Osteoblast (primary cell): ENCODE results near the gene ZNG1C. TPM values are rescaled to one million over a fixed set of nuclear protein-coding genes. Genes with fewer than 3 reads are reported as not detected.
"Not testable (repeated sequence)": the region's sequence is repeated elsewhere in the genome, so short reads cannot be mapped to it uniquely, and the experiment has no call there.

Experiments
- DNase-seq: peaks from one replicate; pipeline ENCODE4 v3.0.0; 2011; ENCODE audit warnings: low spot score, mixed read lengths; ENCODE audit not compliant: insufficient read length; ENCODE audit errors: missing footprints
- H2AFZ ChIP-seq: 2 replicates; pipeline ENCODE4 v1.6.0; 2011; ENCODE audit warnings: mild to moderate bottlenecking, low read length
- H3K27ac ChIP-seq: 2 replicates; pipeline ENCODE4 v1.5.1; 2011; ENCODE audit warnings: mild to moderate bottlenecking, low read depth, low read length, moderate library complexity
- H3K27me3 ChIP-seq: 2 replicates; pipeline ENCODE4 v1.6.0; 2012; ENCODE audit warnings: mild to moderate bottlenecking, control low read depth, inconsistent platforms, low read length, moderate library complexity; ENCODE audit not compliant: insufficient read depth
- H3K36me3 ChIP-seq: 2 replicates; pipeline ENCODE4 v1.5.1; 2011; ENCODE audit warnings: mild to moderate bottlenecking, low read length, control low read depth, moderate library complexity; ENCODE audit not compliant: insufficient read depth
- H3K4me1 ChIP-seq: 2 replicates; pipeline ENCODE4 v1.5.1; 2011; ENCODE audit warnings: mild to moderate bottlenecking, low read length, control low read depth, moderate library complexity; ENCODE audit not compliant: insufficient read depth
- H3K4me2 ChIP-seq: 2 replicates; pipeline ENCODE4 v1.6.0; 2011; ENCODE audit warnings: mild to moderate bottlenecking, low read length; ENCODE audit not compliant: insufficient read depth
- H3K4me3 ChIP-seq: fragments of 200-600 bp; sonication (generic); 3 replicates; pipeline ENCODE4 v1.5.1; 2012; ENCODE audit warnings: mild to moderate bottlenecking, low read length, inconsistent platforms; ENCODE audit not compliant: insufficient read depth
- H3K79me2 ChIP-seq: 2 replicates; pipeline ENCODE4 v1.6.0; 2012; ENCODE audit warnings: mild to moderate bottlenecking, low read length, control low read depth, inconsistent platforms; ENCODE audit not compliant: insufficient read depth
- H3K9me3 ChIP-seq: 2 replicates; pipeline ENCODE4 v1.5.1; 2011; ENCODE audit warnings: low read depth, low read length, control low read depth
- H4K20me1 ChIP-seq: 2 replicates; pipeline ENCODE4 v1.6.0; 2012; ENCODE audit warnings: mild to moderate bottlenecking, low read length, control low read depth; ENCODE audit not compliant: insufficient read depth
- total RNA-seq: library from RNA; depleted of rRNA; stranded (reverse); fragments of >200 nt; gene quantifications from 2 replicates; pipeline ENCODE4 v1.2.3, GENCODE V29; 2012

ZNG1C gene
- total RNA-seq: 14.4 and 17.0 TPM in 2 replicates

DNA sequence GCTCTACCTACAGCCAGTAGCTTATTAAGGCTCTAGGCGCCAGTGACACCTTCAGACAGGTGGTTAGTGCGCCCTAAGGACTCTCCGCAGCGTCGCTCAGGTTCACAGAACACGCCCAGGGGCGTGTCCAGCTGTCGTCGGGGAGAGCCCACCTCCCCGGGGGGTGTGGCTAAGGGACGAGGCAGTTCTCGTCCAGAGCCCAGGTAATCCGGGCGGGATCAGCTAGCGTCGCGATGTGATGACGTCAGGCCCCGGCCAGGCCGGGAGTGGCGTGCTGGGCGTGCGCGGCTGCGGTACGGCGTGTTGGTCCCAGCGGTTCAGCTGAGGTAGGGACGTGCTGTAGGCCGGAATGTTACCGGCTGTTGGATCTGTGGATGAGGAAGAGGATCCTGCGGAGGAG lies at the start of gene ZNG1C:
Gene ZNG1C (plus strand): TSS at position 301 of the 400 bp plus-strand sequence. CDS start 49 bp downstream, at position 350.
- not testable (repeated sequence) for H3K4me1 ChIP-seq, H3K27ac ChIP-seq, H2AFZ ChIP-seq, H3K4me3 ChIP-seq, H3K9me3 ChIP-seq, H3K4me2 ChIP-seq, H3K79me2 ChIP-seq, H4K20me1 ChIP-seq, H3K27me3 ChIP-seq, H3K36me3 ChIP-seq, DNase-seq

DNA sequence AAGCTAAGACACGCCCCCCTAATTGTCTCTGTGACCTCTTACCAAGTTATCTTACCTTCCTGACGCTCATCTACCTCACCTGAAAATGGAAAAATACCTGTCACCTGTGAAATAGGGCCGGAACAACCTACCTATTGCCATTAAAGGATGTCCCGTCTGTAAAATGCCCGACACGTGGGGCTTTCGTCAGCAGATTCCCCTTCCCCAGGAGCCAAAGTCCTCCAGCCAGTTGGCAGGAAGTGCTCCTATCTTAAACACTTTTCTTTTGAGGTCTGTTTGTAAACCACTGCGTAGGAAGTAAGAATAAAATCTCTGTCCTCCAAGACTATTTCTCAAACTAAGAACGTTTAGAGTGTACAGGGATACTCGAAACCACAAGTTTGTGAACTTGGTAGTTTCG lies 654 bp downstream of the ZNG1C start:
- H3K79me2 ChIP-seq, H4K20me1 ChIP-seq, H3K4me1 ChIP-seq, H3K27ac ChIP-seq, H2AFZ ChIP-seq, H3K4me2 ChIP-seq, H3K36me3 ChIP-seq, H3K4me3 ChIP-seq, H3K27me3 ChIP-seq, DNase-seq, H3K9me3 ChIP-seq: not testable (repeated sequence)

DNA sequence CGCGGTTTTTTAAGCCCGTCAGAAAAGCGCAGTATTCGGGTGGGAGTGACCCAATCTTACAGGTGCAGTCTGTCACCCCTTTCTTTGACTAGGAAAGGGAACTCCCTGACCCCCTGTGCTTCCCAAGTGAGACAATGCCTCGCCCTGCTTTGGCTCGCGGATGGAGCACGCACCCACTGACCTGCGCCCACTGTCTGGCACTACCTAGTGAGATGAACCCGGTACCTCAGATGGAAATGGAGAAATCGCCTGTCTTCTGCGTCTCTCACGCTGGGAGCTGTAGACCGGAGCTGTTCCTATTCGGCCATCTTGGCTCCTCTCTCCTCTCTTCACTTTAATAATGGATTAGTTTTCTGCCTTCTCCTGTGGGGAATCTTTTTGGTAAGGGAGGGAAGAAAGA lies 39.3 kb downstream of the ZNG1C start:
- H3K4me2 ChIP-seq, H3K27me3 ChIP-seq, H4K20me1 ChIP-seq, H3K79me2 ChIP-seq, H3K9me3 ChIP-seq, H3K36me3 ChIP-seq, H3K4me1 ChIP-seq, H3K4me3 ChIP-seq, H3K27ac ChIP-seq, DNase-seq, H2AFZ ChIP-seq: not testable (repeated sequence)

DNA sequence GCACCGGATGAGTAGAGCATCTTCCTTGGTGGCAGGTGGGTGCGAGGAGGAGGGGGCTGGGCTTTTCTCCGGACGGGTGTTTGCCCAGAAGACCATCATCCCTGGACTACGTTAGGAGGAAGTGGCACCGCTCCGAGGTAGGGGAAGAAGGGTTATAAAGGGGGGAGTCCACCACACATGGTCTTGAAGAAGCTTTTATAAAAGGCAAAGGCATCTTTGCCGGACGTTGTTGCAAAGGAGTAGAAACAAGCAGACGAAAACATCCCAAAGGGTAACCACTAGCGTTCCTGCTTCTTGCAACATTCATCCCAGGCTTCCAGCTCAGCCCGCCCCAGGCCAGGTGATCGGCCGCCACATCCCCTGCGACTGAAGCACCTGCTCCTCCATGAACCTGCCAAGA lies 60.8 kb downstream of the ZNG1C start, which contains the start of gene FOXD4L3:
Gene FOXD4L3 (plus strand): TSS at position 301 of the 400 bp plus-strand sequence. CDS start 85 bp downstream, at position 386.
- not testable (repeated sequence) for H4K20me1 ChIP-seq, H3K4me2 ChIP-seq, DNase-seq, H3K27ac ChIP-seq, H3K9me3 ChIP-seq, H3K79me2 ChIP-seq, H3K4me3 ChIP-seq, H3K4me1 ChIP-seq, H3K36me3 ChIP-seq, H2AFZ ChIP-seq, H3K27me3 ChIP-seq

DNA sequence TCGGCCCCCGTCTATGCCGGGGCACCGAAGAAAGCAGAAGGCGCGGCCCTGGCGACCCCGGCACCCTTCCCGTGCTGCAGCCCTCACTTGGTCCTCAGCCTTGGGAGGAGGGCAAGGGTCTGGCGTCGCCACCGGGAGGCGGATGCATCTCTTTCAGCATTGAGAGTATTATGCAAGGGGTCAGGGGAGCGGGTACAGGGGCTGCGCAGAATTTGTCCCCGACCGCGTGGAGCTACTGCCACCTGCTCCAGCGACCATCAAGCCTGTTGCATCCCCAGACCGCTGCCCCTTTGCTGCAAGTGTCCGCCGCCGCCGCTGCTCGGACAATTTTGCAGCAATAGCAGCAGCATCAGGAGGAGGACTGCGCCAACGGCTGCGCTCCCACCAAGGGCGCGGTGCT lies 62.0 kb downstream of the ZNG1C start:
- H3K27me3 ChIP-seq, H3K4me1 ChIP-seq, H3K9me3 ChIP-seq, H3K36me3 ChIP-seq, H3K4me2 ChIP-seq, H3K79me2 ChIP-seq, H2AFZ ChIP-seq, DNase-seq, H4K20me1 ChIP-seq, H3K4me3 ChIP-seq, H3K27ac ChIP-seq: not testable (repeated sequence)

DNA sequence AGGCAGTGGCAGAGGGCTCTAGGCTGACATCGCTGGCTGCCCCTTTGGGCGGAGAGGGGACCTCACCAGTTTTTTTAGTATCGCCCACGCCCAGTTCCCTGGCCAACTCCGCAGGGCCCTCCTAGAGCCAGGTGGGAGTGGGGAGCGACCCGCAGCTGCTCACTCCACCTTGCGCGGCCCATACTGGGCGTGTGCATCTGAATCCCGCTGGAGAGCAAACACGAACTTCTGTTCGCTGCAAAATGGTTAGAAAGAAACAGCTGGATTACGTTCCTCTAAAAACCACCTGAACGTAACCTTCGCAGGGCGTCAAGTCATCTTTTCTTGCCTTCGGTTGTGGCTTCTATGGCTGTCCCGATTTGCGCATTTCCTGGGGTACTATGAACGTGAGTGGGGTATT lies 62.4 kb downstream of the ZNG1C start:
- H3K27ac ChIP-seq, H3K79me2 ChIP-seq, H3K4me1 ChIP-seq, H2AFZ ChIP-seq, H3K4me3 ChIP-seq, DNase-seq, H3K4me2 ChIP-seq, H3K36me3 ChIP-seq, H3K27me3 ChIP-seq, H4K20me1 ChIP-seq, H3K9me3 ChIP-seq: not testable (repeated sequence)

DNA sequence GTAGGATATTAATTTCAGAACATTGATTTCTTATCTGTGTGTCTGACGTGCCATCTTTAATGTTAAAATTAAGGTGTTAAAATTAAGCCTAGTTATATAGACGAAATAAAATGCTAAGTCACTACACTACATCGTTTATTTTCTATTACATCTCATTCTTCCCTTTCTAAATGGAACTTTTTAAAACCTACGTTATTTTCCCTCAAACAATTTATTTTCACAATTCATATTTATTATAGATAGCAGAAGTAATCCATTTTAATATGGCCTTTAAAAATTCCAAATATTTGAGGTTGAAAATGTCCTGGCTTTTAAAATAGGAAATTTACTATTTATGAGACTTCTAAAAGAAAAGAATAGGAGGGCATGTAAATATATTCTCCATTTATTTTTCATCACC lies 63.0 kb downstream of the ZNG1C start:
- H3K36me3 ChIP-seq, DNase-seq, H3K27ac ChIP-seq: not testable (repeated sequence)

DNA sequence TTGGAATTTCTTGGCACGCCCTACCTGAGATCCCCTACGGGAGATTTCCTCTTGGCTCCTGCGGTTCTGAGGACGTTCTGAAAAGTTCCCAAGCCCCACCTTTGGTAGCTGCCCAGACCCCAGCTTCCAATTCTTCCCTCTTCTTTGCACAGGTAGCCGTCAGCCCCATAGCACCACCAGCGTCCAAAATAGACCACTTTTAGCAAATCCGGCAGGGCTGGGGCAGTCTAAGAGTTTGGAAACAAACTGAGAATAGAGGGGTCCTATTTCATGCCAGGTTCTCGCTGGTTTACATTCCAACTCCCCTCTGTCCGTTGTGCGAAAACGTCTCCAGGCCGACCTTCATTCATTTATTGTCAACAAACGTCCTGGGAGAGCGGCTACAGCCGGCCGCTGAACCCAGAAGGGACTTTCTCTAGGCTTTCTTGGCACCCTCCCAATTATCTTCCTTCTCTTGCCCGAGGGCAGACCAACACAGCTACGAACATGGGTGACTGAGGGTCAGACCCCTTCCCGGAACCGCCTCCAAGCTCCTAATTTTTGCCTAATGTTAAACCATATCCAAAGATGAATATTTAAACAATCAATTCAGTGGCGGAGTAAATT lies 64.0 kb downstream of the ZNG1C start:
- H3K27me3 ChIP-seq, H3K79me2 ChIP-seq, H3K27ac ChIP-seq, H3K4me2 ChIP-seq, H3K9me3 ChIP-seq, H3K4me3 ChIP-seq, H2AFZ ChIP-seq, H3K36me3 ChIP-seq, H4K20me1 ChIP-seq, DNase-seq, H3K4me1 ChIP-seq: not testable (repeated sequence)

More for the DNA sequence above, 63.0 kb downstream of the ZNG1C start:
- not testable (repeated sequence) for H3K27me3 ChIP-seq, H3K4me1 ChIP-seq, H3K4me3 ChIP-seq, H3K4me2 ChIP-seq, H3K79me2 ChIP-seq, H2AFZ ChIP-seq, H4K20me1 ChIP-seq, H3K9me3 ChIP-seq

DNA sequence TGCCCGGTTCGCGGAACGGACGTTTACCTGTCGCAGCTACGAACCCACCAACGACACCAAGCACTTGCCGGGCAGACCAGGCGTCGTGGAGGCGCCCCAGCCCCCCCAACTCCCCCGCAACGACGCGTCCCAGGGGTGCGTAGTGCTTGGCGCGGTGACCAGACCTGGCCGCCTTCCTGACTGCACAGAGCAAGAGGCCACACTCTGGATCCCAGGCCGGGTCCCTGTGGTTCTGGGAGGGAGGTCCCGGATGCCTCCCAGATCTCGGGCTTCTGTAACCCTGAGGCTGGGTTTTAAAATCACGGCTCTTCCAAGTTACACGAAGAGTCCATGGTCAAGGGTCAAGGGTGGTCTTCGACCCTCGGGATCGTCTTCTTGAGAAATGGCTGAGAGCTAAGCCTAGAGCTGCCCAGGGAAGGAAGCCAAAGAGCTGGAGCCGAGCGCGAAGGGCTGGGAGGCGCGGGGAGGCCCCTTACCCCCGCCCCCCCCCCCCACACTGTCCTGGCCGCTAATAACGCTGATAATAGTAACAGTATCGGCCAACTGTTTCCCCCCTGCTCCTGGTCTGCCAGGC lies 64.7 kb downstream of the ZNG1C start:
- not testable (repeated sequence) for H3K9me3 ChIP-seq, H3K4me1 ChIP-seq, H3K27ac ChIP-seq, H3K4me2 ChIP-seq, H3K79me2 ChIP-seq, H2AFZ ChIP-seq, H3K27me3 ChIP-seq, H3K36me3 ChIP-seq, DNase-seq, H3K4me3 ChIP-seq, H4K20me1 ChIP-seq
